Fibroblast of the aortic adventitia (primary cell): ENCODE results near the gene GRAMD1B. TPM values are rescaled to one million over a fixed set of nuclear protein-coding genes. Genes with fewer than 3 reads are reported as not detected.
A peak's percentile ranks its signal among the peaks of the same experiment; 100 is the strongest.

Experiments used
- DNase-seq: peaks from one replicate; pipeline ENCODE4 v3.0.0-alpha.2; 2010; ENCODE audit warnings: low read depth
- H3K4me3 ChIP-seq: 2 replicates; pipeline ENCODE4 v1.5.1; 2011; ENCODE audit warnings: low read depth, mild to moderate bottlenecking, control low read depth, low read length, moderate library complexity
- total RNA-seq: library from RNA; depleted of rRNA; stranded (reverse); fragments of >200 nt; gene quantifications from 2 replicates; pipeline ENCODE4 v1.2.3, GENCODE V29; 2012; ENCODE audit warnings: low replicate concordance
- TF ChIP-seq, protein P1 (sequence below): IDR thresholded peaks from 2 replicates; pipeline ENCODE4 v1.5.1; 2011; ENCODE audit warnings: mild to moderate bottlenecking, low read length, control low read depth, inconsistent platforms; ENCODE audit not compliant: insufficient read depth

The GRAMD1B gene
- total RNA-seq, 1 donor, result 11.0 TPM

DNA sequence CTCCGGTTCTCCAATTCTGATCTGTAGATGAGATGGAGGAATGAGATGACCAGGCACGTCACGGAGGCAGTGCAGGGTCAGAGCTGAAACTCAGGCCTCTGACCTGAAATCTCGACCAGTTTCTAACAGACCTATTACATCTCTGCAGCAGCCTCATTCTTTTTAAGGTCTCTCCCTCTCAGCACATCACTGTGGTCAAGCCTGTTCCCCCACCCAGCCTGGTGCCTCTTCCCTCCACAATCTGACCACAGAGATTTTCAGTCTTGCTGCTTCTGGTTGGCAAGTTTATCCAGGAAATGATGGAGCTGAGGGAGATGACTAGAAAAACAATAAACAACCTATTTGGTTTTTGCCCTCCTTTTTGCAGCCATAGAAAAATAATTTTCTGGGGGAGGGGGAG lies 9.5 kb downstream of the GRAMD1B start:
- TF ChIP-seq, protein P1, sequence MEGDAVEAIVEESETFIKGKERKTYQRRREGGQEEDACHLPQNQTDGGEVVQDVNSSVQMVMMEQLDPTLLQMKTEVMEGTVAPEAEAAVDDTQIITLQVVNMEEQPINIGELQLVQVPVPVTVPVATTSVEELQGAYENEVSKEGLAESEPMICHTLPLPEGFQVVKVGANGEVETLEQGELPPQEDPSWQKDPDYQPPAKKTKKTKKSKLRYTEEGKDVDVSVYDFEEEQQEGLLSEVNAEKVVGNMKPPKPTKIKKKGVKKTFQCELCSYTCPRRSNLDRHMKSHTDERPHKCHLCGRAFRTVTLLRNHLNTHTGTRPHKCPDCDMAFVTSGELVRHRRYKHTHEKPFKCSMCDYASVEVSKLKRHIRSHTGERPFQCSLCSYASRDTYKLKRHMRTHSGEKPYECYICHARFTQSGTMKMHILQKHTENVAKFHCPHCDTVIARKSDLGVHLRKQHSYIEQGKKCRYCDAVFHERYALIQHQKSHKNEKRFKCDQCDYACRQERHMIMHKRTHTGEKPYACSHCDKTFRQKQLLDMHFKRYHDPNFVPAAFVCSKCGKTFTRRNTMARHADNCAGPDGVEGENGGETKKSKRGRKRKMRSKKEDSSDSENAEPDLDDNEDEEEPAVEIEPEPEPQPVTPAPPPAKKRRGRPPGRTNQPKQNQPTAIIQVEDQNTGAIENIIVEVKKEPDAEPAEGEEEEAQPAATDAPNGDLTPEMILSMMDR, result no peak
- H3K4me3 ChIP-seq, result no peak overlapping the region
- DNase-seq, result no peak

DNA sequence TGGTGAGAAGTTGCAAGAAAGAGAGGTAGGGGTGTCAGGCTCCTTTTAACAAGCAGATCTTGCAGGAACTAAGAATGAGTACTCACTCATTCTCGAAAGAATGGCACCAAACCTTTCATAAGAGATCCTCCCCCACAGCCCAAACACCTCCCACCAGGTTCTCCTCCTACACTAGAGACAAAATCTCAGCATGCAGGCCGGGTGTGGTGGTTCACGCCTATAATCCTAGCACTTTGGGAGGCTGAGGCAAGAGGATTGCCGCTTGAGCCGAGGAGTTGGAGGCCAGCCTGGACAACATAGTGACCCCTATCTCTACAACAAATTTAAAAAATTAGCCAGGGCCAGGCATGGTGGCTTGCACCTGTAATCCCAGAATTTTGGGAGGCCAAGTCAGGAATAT lies 11.1 kb downstream of the GRAMD1B start:
- H3K4me3 ChIP-seq, result no peak overlapping the region
- no peak for DNase-seq
- TF ChIP-seq, protein P1, result no peak

DNA sequence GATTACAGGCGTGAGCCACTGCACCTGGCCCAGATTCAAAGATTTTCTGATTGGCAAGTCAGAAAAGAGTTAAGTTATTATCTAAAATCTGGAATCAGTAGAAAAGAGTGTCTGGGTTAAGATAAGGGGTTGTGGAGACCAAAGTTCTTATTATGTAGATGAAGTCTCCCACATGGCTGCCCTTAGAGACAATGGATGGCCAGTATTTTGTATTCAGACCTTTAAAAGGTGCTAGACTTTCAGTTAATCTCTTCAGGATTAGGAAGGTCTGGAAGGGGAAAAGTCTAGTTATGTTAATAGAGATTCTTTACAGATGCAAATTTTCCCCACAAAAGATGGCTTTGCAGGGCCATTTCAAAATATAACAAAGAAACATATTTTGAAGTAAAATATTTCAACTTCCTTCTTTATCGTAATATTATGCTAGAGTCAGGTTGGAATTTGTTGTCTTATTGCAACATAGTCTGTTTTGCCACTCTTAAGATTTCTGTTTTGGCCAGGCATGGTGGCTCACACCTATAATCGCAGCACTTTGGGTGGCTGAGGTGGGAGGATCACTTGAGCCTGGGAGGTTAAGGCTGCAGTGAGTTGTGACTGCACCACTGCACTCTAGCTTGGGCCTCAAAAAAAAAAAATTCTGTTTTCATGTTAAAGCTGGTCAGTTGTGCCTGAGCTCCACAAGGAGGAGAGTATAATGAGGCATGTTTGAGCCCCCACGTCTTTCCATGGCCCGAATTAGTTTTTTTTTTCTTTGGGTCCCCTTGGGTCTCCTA lies 14.0 kb downstream of the GRAMD1B start:
- TF ChIP-seq, protein P1, result no peak
- no peak for DNase-seq
- no peak overlapping the region for H3K4me3 ChIP-seq

DNA sequence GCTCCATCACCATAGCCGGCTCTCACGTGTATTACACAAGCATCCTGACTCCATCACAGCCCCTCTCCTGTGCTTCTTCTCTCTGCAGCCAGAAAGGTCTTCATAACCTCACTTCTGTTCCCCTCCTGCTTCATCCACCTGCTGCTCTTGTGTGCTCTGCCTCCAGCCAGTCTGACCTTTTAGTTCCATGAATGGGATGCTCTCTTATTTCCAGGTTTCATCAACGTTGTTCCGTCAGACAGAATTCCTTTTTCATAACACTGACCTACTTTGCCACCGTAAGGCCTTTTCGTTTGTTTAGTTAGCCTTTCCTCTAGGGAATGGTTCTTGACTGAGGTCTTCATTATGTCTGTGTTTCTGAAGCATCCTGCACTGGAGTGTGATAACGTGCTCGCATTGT lies 18.8 kb downstream of the GRAMD1B start:
- DNase-seq, result no peak
- H3K4me3 ChIP-seq, result no peak overlapping the region
- TF ChIP-seq, protein P1, result no peak

DNA sequence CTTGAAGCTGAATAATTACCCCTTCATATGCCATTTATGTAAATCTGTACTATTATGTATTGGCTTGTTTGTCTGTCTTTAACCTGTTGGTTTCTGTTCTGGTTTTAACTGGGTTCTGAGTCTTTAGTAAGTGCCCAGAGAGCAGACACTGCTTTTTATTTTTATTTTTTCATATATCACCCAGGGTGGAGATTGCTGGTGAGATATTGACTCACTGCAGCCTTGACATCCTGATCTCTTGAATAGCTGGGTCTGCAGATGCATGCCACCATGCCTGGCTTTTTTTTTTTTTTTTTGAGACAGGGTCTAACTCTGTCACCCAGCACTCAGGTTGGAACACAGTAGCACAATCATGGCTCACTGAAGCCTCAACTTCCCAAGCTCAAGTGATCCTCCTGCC lies 19.4 kb downstream of the GRAMD1B start:
- no peak for DNase-seq
- TF ChIP-seq, protein P1, result no peak
- no peak overlapping the region for H3K4me3 ChIP-seq

DNA sequence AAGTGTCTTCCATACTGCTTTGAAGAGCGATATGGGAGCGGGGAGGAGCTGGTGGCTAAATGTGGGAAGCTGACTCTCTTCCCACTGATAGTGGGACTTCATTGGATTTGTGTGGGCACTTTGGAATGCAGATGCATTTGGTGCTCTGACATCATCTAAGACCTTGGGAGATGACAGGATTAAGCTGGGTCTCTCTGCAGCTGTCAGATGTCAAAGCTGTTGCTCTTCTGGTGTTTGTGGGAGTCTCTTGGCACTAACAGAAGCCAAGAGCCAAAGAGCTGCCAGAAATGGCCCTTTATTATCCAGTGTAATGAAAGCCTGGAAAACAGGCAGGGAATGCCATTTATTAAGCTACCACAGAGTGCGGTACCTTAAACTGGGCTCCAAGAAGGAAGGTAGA lies 20.6 kb downstream of the GRAMD1B start:
- H3K4me3 ChIP-seq, result no peak overlapping the region
- DNase-seq, result peak; percentile 74
- TF ChIP-seq, protein P1, result no peak
